AG09319 (cell line): ENCODE results near the gene TAOK3.
"Not testable (repeated sequence)": the region's sequence is repeated elsewhere in the genome, so short reads cannot be mapped to it uniquely, and the experiment has no call there.

Experiments used
- DNase-seq: peaks from one replicate; pipeline ENCODE4 v3.0.0-alpha.2; 2010; ENCODE audit warnings: low read depth; ENCODE audit errors: extremely low read depth
- CTCF ChIP-seq: IDR thresholded peaks from 2 replicates; pipeline ENCODE4 v1.5.1; 2011; ENCODE audit warnings: low read depth, mild to moderate bottlenecking, inconsistent platforms, low read length, moderate library complexity

Gene TAOK3

GRCh38 chr12:118372541-118373495 lies at the start of gene TAOK3:
TSS of gene TAOK3 (minus strand) at chr12:118372907. CDS start at chr12:118255567, 117,340 bp downstream.
- peak; percentile 98 for DNase-seq
- TF ChIP-seq CTCF, result no peak

GRCh38 chr12:118420673-118421072 lies 48.0 kb upstream of the TAOK3 start:
- no peak for DNase-seq
- no peak for TF ChIP-seq CTCF

GRCh38 chr12:118418385-118419057 lies 45.8 kb upstream of the TAOK3 start:
- TF ChIP-seq CTCF, result no peak
- DNase-seq, result no peak

- no peak for TF ChIP-seq CTCF
These were observed 45.2 kb upstream of the TAOK3 start for GRCh38 chr12:118417942-118418341.

GRCh38 chr12:118409834-118410233 lies 37.1 kb upstream of the TAOK3 start:
- TF ChIP-seq CTCF, result no peak
- no peak for DNase-seq

More at GRCh38 chr12:118417942-118418341, 45.2 kb upstream of the TAOK3 start:
- DNase-seq, result no peak

GRCh38 chr12:118408241-118408640 lies 35.5 kb upstream of the TAOK3 start:
- not testable (repeated sequence) for DNase-seq

GRCh38 chr12:118404876-118405521 lies 32.3 kb upstream of the TAOK3 start:
- DNase-seq, result peak; percentile 23
- peak; percentile 83 for TF ChIP-seq CTCF
